GM12878 (cell line): ENCODE results near the gene FAM131B. TPM values are rescaled to one million over a fixed set of nuclear protein-coding genes. Genes with fewer than 3 reads are reported as not detected.

Experiments used
- ATAC-seq: fragments of 200-7000 bp; cut with Tn5 transposase; 3 replicates; pipeline ENCODE4 v1.9.1; 2020; ENCODE audit warnings: mild to moderate bottlenecking, moderate library complexity
- BruUV-seq: library from RNA; stranded (reverse); fragments of 400-500 nt; replicated peaks from 2 replicates; lab custom pipeline; 2021; lab: Mats Ljungman, UMichigan
- CTCF ChIA-PET: fragments of 300-600 bp; sonication (Branson Sonifier 250); formaldehyde crosslinking; extraction: SDS; loops from one replicate; lab custom pipeline; 2021; ENCODE audit warnings: inconsistent platforms; lab: Yijun Ruan, JAX
- POLR2A ChIA-PET: fragments of 350-600 bp; formaldehyde crosslinking; extraction: SDS; loops from one replicate; lab custom pipeline; 2021; ENCODE audit warnings: inconsistent platforms; lab: Charles Lee
- RAD21 ChIA-PET: fragments of 300-600 bp; sonication (Branson Sonifier 250); formaldehyde crosslinking; loops from one replicate; lab custom pipeline; 2023; ENCODE audit warnings: antibody characterized with exemption; ENCODE audit not compliant: unreplicated experiment; lab: Charles Lee
- SMC1A ChIA-PET: fragments of 300-600 bp; sonication (Branson Sonifier 250); formaldehyde crosslinking; loops from one replicate; lab custom pipeline; 2023; ENCODE audit not compliant: unreplicated experiment, uncharacterized antibody; lab: Charles Lee
- DNase-seq: peaks from one replicate; pipeline ENCODE4 v3.0.0-alpha.2; 2011; ENCODE audit warnings: low read depth, low spot score
- FAIRE-seq: peaks from 3 replicates; lab custom pipeline; 2011; peaks lifted over from hg19 to GRCh38; lab: Jason Lieb, UNC
- H2AFZ ChIP-seq: 2 replicates; pipeline ENCODE4 v1.6.0; 2011; ENCODE audit warnings: low read depth, low read length, control low read depth; ENCODE audit not compliant: control insufficient read depth
- H3K27ac ChIP-seq: 2 replicates; pipeline ENCODE4 v1.5.1; 2011; ENCODE audit warnings: control low read depth; ENCODE audit not compliant: control insufficient read depth, insufficient read depth
- H3K27me3 ChIP-seq, 2 experiments: replicated peaks in 1 of 2; 2 replicates each; pipeline versions ENCODE4 v1.6.0 to v1.6.1; 2011; ENCODE audit warnings: low read length in 1 of 2; ENCODE audit not compliant: control insufficient read depth in 2 of 2, insufficient read depth in 2 of 2
- H3K36me3 ChIP-seq, 2 experiments: 2 replicates each; pipeline ENCODE4 v1.5.1; 2011; ENCODE audit warnings: low read length in 1 of 2; ENCODE audit not compliant: control insufficient read depth in 2 of 2, insufficient read depth in 2 of 2
- H3K4me1 ChIP-seq: 2 replicates; pipeline ENCODE4 v1.6.1; 2011; ENCODE audit warnings: mild to moderate bottlenecking, low read length, moderate library complexity, mixed read lengths; ENCODE audit not compliant: control insufficient read depth, insufficient read depth
- H3K4me2 ChIP-seq: 2 replicates; pipeline ENCODE4 v1.6.0; 2011; ENCODE audit warnings: control low read depth; ENCODE audit not compliant: control insufficient read depth, insufficient read depth
- H3K4me3 ChIP-seq: fragments of 200-600 bp; sonication (generic); 2 replicates; pipeline ENCODE4 v1.5.1; 2016
- H3K79me2 ChIP-seq: 2 replicates; pipeline ENCODE4 v1.6.0; 2011; ENCODE audit warnings: low read length; ENCODE audit not compliant: control insufficient read depth, insufficient read depth
- H3K9ac ChIP-seq: 2 replicates; pipeline ENCODE4 v1.8.0; 2011; ENCODE audit warnings: low read length, control low read depth, mixed read lengths; ENCODE audit not compliant: control insufficient read depth, insufficient read depth
- H3K9me3 ChIP-seq: replicated peaks from 3 replicates; pipeline ENCODE4 v1.5.1; 2011; ENCODE audit warnings: mild to moderate bottlenecking, low read length; ENCODE audit not compliant: control insufficient read depth, insufficient read depth
- H4K20me1 ChIP-seq: 2 replicates; pipeline ENCODE4 v1.6.0; 2011; ENCODE audit not compliant: control insufficient read depth, insufficient read depth
- ATF7 ChIP-seq: fragments of 450-650 bp; IDR thresholded peaks from 2 replicates; pipeline ENCODE4 v1.6.1; 2016; ENCODE audit warnings: low read depth, mild to moderate bottlenecking
- CREM ChIP-seq: IDR thresholded peaks from 2 replicates; pipeline ENCODE4 v1.6.1; 2014; ENCODE audit warnings: antibody characterized with exemption, low read depth
- DPF2 ChIP-seq: fragments of 450-650 bp; IDR thresholded peaks from 2 replicates; pipeline ENCODE4 v1.6.1; 2017; ENCODE audit warnings: mild to moderate bottlenecking
- ESRRA ChIP-seq: IDR thresholded peaks from 2 replicates; pipeline ENCODE4 v1.6.1; 2012; ENCODE audit warnings: mild to moderate bottlenecking, low read length, improper control_type of control experiment
- MTA2 ChIP-seq: fragments of 450-650 bp; IDR thresholded peaks from 2 replicates; pipeline ENCODE4 v1.6.1; 2016; ENCODE audit warnings: low read depth, mild to moderate bottlenecking, moderate library complexity
- NFYB ChIP-seq: IDR thresholded peaks from 2 replicates; pipeline ENCODE4 v1.6.1; 2011; ENCODE audit warnings: low read depth, mild to moderate bottlenecking, low read length, improper control_type of control experiment, moderate library complexity; ENCODE audit not compliant: insufficient read depth
- NR2C1 ChIP-seq: fragments of 450-650 bp; IDR thresholded peaks from 2 replicates; pipeline ENCODE4 v1.6.1; 2017; ENCODE audit warnings: antibody characterized with exemption, mild to moderate bottlenecking, moderate library complexity
- RAD21 ChIP-seq: IDR thresholded peaks from 2 replicates; pipeline ENCODE4 v1.6.1; 2011; ENCODE audit warnings: mild to moderate bottlenecking, low read depth, low read length, moderate library complexity; ENCODE audit not compliant: insufficient read depth
- RB1 ChIP-seq: fragments of 450-650 bp; formaldehyde crosslinking; IDR thresholded peaks from 2 replicates; pipeline ENCODE4 v1.6.1; 2017; ENCODE audit warnings: mild to moderate bottlenecking, borderline replicate concordance
- SIN3A ChIP-seq: IDR thresholded peaks from 2 replicates; pipeline ENCODE4 v1.6.1; 2012; ENCODE audit warnings: low read depth, low read length, improper control_type of control experiment
- ZBTB11 ChIP-seq: fragments of 450-650 bp; formaldehyde crosslinking; IDR thresholded peaks from 2 replicates; pipeline ENCODE4 v1.5.0; 2022; ENCODE audit warnings: mild to moderate bottlenecking, missing genetic modification characterization
- ZBTB33 ChIP-seq: fragments of 450-650 bp; IDR thresholded peaks from 2 replicates; pipeline ENCODE4 v1.6.1; 2017; ENCODE audit warnings: mild to moderate bottlenecking
- ZNF622 ChIP-seq: fragments of 450-650 bp; IDR thresholded peaks from 2 replicates; pipeline ENCODE4 v1.6.1; 2017; ENCODE audit warnings: mild to moderate bottlenecking, inconsistent platforms
- WGBS: methylation state at CpG from one replicate; pipeline ENCODE4 v1.1.6; 2016; ENCODE audit warnings: low lambda C conversion rate; ENCODE audit not compliant: insufficient replicate concordance, insufficient coverage; ENCODE audit errors: missing lambda C conversion rate; 5-methylcytosine and 5-hydroxymethylcytosine counted together
- in situ Hi-C: fragments of 300-500 bp; cut with MboI; formaldehyde crosslinking; loops from 9 replicates; pipeline ENCODE4 v1.14.3; 2018; ENCODE audit warnings: mixed read lengths
- intact Hi-C: fragments of 100-400 bp; cut with micrococcal nuclease; formaldehyde crosslinking; loops from one replicate; pipeline ENCODE4 v1.14.2; 2022; ENCODE audit not compliant: unreplicated experiment
- polyA plus RNA-seq, 11 experiments: library from polyadenylated mRNA; depleted of rRNA in 4 of 11; unstranded in 6 of 11; stranded (reverse) in 5 of 11; fragments of >200 nt; fragmentation: Nextera tagmentation in 4 of 11; fragmentation: Illumina TruSeq in 1 of 11; extraction: Ambion mirVana in 4 of 11; extraction: Trizol in 1 of 11; gene quantifications; 1 replicate in 1 of 11; 2 replicates in 10 of 11; pipeline versions ENCODE4 v1.2.1 to v1.2.3, GENCODE V29; 2011 to 2016; ENCODE audit warnings: inconsistent platforms in 2 of 11, missing spikeins in 2 of 11, low read depth in 1 of 11
- total RNA-seq, 4 experiments: library from RNA; depleted of rRNA in 3 of 4; stranded (reverse); fragments of >200 nt in 3 of 4; fragmentation: Illumina TruSeq in 1 of 4; extraction: Trizol in 1 of 4; gene quantifications; 2 replicates each; pipeline versions ENCODE4 v1.2.1 to v1.2.3, GENCODE V29; 2013 to 2021

FAM131B gene
- total and polyA plus RNA-seq, 10 of the 15 experiments (the other 5 are each of a cell fraction or from before 2014, with no cell fraction given): 0.03 to 0.05 TPM; not detected in 8

GRCh38 chr7:143401265-143401664 lies 38.8 kb upstream of the FAM131B start:
- H3K79me2 ChIP-seq: no peaks in the 10 kb centered on the region
- no peak for DNase-seq
- no TSS peak for BruUV-seq
- 84% methylated on average over 12 of the region's 12 CpGs for WGBS
- SMC1A ChIA-PET: no interaction called here
- TF ChIP-seq RB1 (no peak), MTA2 (no peak), ZNF622 (no peak), SIN3A (no peak), ATF7 (no peak), ZBTB11 (CRISPR knock-in tag) (no peak), ESRRA (no peak), ZBTB33 (no peak), NFYB (no peak), NR2C1 (no peak), RAD21 (no peak), CREM (no peak), DPF2 (no peak)
- no peaks in the 10 kb centered on the region for H4K20me1 ChIP-seq
- POLR2A ChIA-PET: no interaction called here
- H3K9ac ChIP-seq: no peak overlapping the region
- ATAC-seq: no peak
- CTCF ChIA-PET: interaction anchor here (1.4 to 2.3 kb wide), 2 partner anchors 14 to 16 kb away, joined by 3 to 10 read pairs; no protein-coding TSS in a partner anchor
- H3K9me3 ChIP-seq: no peaks in the 10 kb centered on the region
- no peaks in the 10 kb centered on the region for H3K4me1 ChIP-seq
- no peaks in the 10 kb centered on the region for H3K36me3 ChIP-seq
- intact Hi-C loops: no loop called here
- H2AFZ ChIP-seq: no peak overlapping the region
- H3K27me3 ChIP-seq: peaks cover 0 to under 1% of the 10 kb centered on the region in 2 experiments; a peak in 2 of 4 replicates
- FAIRE-seq: no peak
- H3K4me2 ChIP-seq: no peak overlapping the region
- RAD21 ChIA-PET: no interaction called here
- H3K4me3 ChIP-seq: no peak overlapping the region
- H3K27ac ChIP-seq: no peak overlapping the region
- in situ Hi-C loops: no loop called here
